GM19455 (cell line): Measurements from ENCODE around the gene STPG2.
A peak's percentile ranks its signal among the peaks of the same experiment; 100 is the strongest.

Experiments used
- ATAC-seq: cut with Tn5 transposase; IDR thresholded peaks from one replicate; pipeline ENCODE4 v1.9.1; 2021; ENCODE audit not compliant: unreplicated experiment

STPG2 gene

GRCh38 chr4:98143001-98143899 lies at the start of gene STPG2:
Gene STPG2, minus strand, starts transcription at chr4:98143476.
- peak; percentile 100 for ATAC-seq

- no peak for ATAC-seq
Observed at GRCh38 chr4:98185279-98185678, 42.0 kb upstream of the STPG2 start.

- ATAC-seq = no peak
Observed at GRCh38 chr4:98181809-98182208, 38.5 kb upstream of the STPG2 start.

- no peak for ATAC-seq
Observed at GRCh38 chr4:98179951-98180350, 36.7 kb upstream of the STPG2 start.

- ATAC-seq = no peak
Observed at GRCh38 chr4:98176531-98176930, 33.3 kb upstream of the STPG2 start.

GRCh38 chr4:98170035-98170434 lies 26.8 kb upstream of the STPG2 start:
- ATAC-seq = no peak

- no peak for ATAC-seq
Observed at GRCh38 chr4:98166731-98167041, 23.4 kb upstream of the STPG2 start.

GRCh38 chr4:98166025-98166730 lies 22.9 kb upstream of the STPG2 start:
- ATAC-seq = no peak

GRCh38 chr4:98162696-98163095 lies 19.4 kb upstream of the STPG2 start:
- no peak for ATAC-seq

GRCh38 chr4:98151145-98151924 lies 8.1 kb upstream of the STPG2 start:
- no peak for ATAC-seq

- no peak for ATAC-seq
Observed at GRCh38 chr4:98150092-98150761, 7.0 kb upstream of the STPG2 start.

GRCh38 chr4:98148856-98149255 lies 5.6 kb upstream of the STPG2 start:
- no peak for ATAC-seq

GRCh38 chr4:98126141-98126540 lies 17.1 kb downstream of the STPG2 start:
- ATAC-seq = no peak

- no peak for ATAC-seq
Observed at GRCh38 chr4:98125585-98125984, 17.7 kb downstream of the STPG2 start.

- ATAC-seq = no peak
Observed at GRCh38 chr4:98117363-98117762, 25.9 kb downstream of the STPG2 start.

GRCh38 chr4:98113012-98113411 lies 30.3 kb downstream of the STPG2 start:
- no peak for ATAC-seq

- ATAC-seq = no peak
Observed at GRCh38 chr4:98110929-98111328, 32.3 kb downstream of the STPG2 start.

GRCh38 chr4:98110214-98110613 lies 33.1 kb downstream of the STPG2 start:
- ATAC-seq = no peak

- ATAC-seq = no peak
Observed at GRCh38 chr4:98102660-98103059, 40.6 kb downstream of the STPG2 start.

- ATAC-seq = no peak
Observed at GRCh38 chr4:98101988-98102387, 41.3 kb downstream of the STPG2 start.

- no peak for ATAC-seq
Observed at GRCh38 chr4:98098764-98099163, 44.5 kb downstream of the STPG2 start.
